ENCODE results near the gene ZNF20. TPM values are rescaled to one million over a fixed set of nuclear protein-coding genes. Genes with fewer than 3 reads are reported as not detected.
A peak's percentile ranks its signal among the peaks of the same experiment; 100 is the strongest.

ZNF20 gene
- total RNA-seq, 1 experiment from 2014 or later, result 8.6 TPM

- H4K20me1 ChIP-seq (ENCODE audit: insufficient read depth), result no peaks in the 10 kb centered on the region
- ChIA-PET POLR2A (ENCODE audit: unreplicated experiment) (no interaction called here), CTCF (no interaction called here)
- H3K79me2 ChIP-seq (ENCODE audit: low read depth), result no peaks in the 10 kb centered on the region
- H2AFZ ChIP-seq, result no peak overlapping the region
- TF ChIP-seq EZH2 (IDR thresholded peaks at IDR 0.05; ENCODE audit: low read depth), result no peak
- TF ChIP-seq, protein P1, sequence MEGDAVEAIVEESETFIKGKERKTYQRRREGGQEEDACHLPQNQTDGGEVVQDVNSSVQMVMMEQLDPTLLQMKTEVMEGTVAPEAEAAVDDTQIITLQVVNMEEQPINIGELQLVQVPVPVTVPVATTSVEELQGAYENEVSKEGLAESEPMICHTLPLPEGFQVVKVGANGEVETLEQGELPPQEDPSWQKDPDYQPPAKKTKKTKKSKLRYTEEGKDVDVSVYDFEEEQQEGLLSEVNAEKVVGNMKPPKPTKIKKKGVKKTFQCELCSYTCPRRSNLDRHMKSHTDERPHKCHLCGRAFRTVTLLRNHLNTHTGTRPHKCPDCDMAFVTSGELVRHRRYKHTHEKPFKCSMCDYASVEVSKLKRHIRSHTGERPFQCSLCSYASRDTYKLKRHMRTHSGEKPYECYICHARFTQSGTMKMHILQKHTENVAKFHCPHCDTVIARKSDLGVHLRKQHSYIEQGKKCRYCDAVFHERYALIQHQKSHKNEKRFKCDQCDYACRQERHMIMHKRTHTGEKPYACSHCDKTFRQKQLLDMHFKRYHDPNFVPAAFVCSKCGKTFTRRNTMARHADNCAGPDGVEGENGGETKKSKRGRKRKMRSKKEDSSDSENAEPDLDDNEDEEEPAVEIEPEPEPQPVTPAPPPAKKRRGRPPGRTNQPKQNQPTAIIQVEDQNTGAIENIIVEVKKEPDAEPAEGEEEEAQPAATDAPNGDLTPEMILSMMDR (conservative IDR thresholded peaks at IDR 0.05), result no peak
- no peaks in the 10 kb centered on the region for H3K4me1 ChIP-seq (replicated peaks; ENCODE audit: insufficient read depth)
- no peak overlapping the region for H3K4me2 ChIP-seq
- H3K9me3 ChIP-seq (ENCODE audit: insufficient read depth, low read depth), result peaks cover 64% of the 10 kb centered on the region
- DNase-seq, result no peak
- intact Hi-C loops (cut with micrococcal nuclease; ENCODE audit: unreplicated experiment), result no loop called here
- no peaks in the 10 kb centered on the region for H3K9me2 ChIP-seq (ENCODE audit: insufficient read depth)
- no peak overlapping the region for H3K27ac ChIP-seq
- no TSS peak for BruUV-seq (replicated peaks)
- H3F3A ChIP-seq (ENCODE audit: insufficient read depth, low read depth), result no peaks in the 10 kb centered on the region
- H3K27me3 ChIP-seq (ENCODE audit: insufficient read depth, low read depth), result no peaks in the 10 kb centered on the region
- H3K36me3 ChIP-seq (ENCODE audit: low read depth), result peaks cover 55% of the 10 kb centered on the region
- H3K4me3 ChIP-seq, result 0 out of 2 replicates have a peak overlapping the region, but pooled peaks have one; percentile 8
Measured at GRCh38 chr19:12133069-12133468, 7.1 kb downstream of the ZNF20 start.

DNA sequence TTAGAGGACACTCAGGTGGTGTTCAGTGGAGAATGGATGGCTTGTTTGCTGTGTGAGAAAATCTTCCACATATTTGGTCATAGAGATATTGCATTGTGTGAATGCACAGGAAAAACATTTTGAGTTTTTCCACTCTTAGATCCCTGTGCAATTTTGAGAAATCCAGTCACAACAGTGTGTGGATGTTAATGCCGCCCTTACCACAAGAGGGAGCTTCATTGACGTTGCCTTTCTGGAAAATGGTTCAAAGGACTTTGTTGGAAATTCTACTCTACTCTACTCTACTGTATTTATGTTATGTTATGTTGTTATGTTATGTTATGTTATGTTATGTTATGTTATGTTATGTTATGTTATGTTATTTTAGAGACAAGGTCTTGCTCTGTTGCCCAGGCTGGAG, 13.4 kb downstream of the ZNF20 start:
- H2AFZ ChIP-seq, result no peak overlapping the region
- 0 out of 2 replicates have a peak, but pooled peaks cover 4% of the 10 kb centered on the region for H3K27me3 ChIP-seq (ENCODE audit: insufficient read depth, low read depth)
- ChIA-PET CTCF (interaction anchor here (0.9 kb wide), 2 partner anchors 67 to 203 kb away, joined by 3 to 15 read pairs; no protein-coding TSS in a partner anchor), POLR2A (ENCODE audit: unreplicated experiment) (no interaction called here)
- H4K20me1 ChIP-seq (ENCODE audit: insufficient read depth), result no peaks in the 10 kb centered on the region
- no peak overlapping the region for H3K4me3 ChIP-seq
- H3F3A ChIP-seq (ENCODE audit: insufficient read depth, low read depth), result no peaks in the 10 kb centered on the region
- intact Hi-C loops (cut with micrococcal nuclease; ENCODE audit: unreplicated experiment), result no loop called here
- no peaks in the 10 kb centered on the region for H3K4me1 ChIP-seq (replicated peaks; ENCODE audit: insufficient read depth)
- BruUV-seq (replicated peaks), result no TSS peak
- no peak for DNase-seq
- H3K27ac ChIP-seq, result no peak overlapping the region
- H3K79me2 ChIP-seq (ENCODE audit: low read depth), result no peaks in the 10 kb centered on the region
- no peak for TF ChIP-seq EZH2 (IDR thresholded peaks at IDR 0.05; ENCODE audit: low read depth)
- TF ChIP-seq, protein P1 (conservative IDR thresholded peaks at IDR 0.05), result peak; percentile 73
- no peaks in the 10 kb centered on the region for H3K9me2 ChIP-seq (ENCODE audit: insufficient read depth)
- peaks cover 1% of the 10 kb centered on the region; the same call in 1 of the 2 replicates for H3K36me3 ChIP-seq (ENCODE audit: low read depth)
- H3K9me3 ChIP-seq (ENCODE audit: insufficient read depth, low read depth), result peaks cover 7% of the 10 kb centered on the region; the same call in 1 of the 2 replicates
- no peak overlapping the region for H3K4me2 ChIP-seq

DNA sequence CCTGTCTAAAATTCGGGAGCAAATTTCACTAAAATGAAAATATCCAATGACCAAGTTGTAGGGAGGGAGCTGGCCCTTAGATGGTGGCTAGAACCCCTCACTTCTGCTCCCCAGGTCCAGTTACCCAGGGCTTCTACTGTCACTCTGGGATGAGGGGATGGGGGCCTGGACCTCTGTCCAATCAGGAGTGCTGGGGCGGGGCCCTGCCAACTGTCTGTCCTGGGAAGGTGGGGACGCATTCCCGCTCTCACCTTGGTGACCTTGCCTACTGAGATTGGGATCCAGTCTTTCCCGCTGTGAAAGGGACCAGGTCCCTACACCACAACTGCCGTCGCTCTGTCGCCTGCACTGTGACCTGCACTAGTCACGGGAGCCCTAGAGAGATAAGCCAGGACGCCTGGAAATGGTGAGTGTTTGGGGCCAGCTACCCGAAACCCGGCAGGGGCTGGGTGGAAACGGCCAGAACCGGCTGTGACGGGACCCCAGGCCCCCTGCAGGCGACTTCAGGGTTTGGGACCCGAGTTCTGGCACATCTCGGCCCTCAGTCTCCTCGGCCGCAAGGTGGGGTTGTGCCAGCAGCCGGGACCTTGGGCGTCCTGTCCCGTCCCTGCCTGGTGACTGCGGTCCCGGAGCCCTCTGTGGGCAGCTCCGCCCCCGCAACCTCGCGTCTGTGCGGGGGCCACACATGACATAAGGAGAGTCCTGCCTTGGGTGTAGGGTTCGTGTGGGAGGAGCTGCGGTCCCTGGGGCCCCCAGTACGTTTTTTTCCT, 22.8 kb downstream of the ZNF20 start:
- no peak for TF ChIP-seq EZH2 (IDR thresholded peaks at IDR 0.05; ENCODE audit: low read depth)
- TF ChIP-seq, protein P1 (conservative IDR thresholded peaks at IDR 0.05), result no peak
- no peak overlapping the region for H3K27ac ChIP-seq
- BruUV-seq (replicated peaks), result no TSS peak
- H3K4me2 ChIP-seq, result no peak overlapping the region
- intact Hi-C loops (cut with micrococcal nuclease; ENCODE audit: unreplicated experiment), result no loop called here
- no peaks in the 10 kb centered on the region for H3F3A ChIP-seq (ENCODE audit: insufficient read depth, low read depth)
- H3K27me3 ChIP-seq (ENCODE audit: insufficient read depth, low read depth), result peaks cover 27% of the 10 kb centered on the region
- H4K20me1 ChIP-seq (ENCODE audit: insufficient read depth), result no peaks in the 10 kb centered on the region
- POLR2A ChIA-PET (ENCODE audit: unreplicated experiment), result no interaction called here
- DNase-seq, result no peak
- no peak overlapping the region for H2AFZ ChIP-seq
- CTCF ChIA-PET, result no interaction called here
- no peaks in the 10 kb centered on the region for H3K36me3 ChIP-seq (ENCODE audit: low read depth)
- H3K9me3 ChIP-seq (ENCODE audit: insufficient read depth, low read depth), result no peaks in the 10 kb centered on the region
- no peaks in the 10 kb centered on the region for H3K4me1 ChIP-seq (replicated peaks; ENCODE audit: insufficient read depth)
- H3K79me2 ChIP-seq (ENCODE audit: low read depth), result no peaks in the 10 kb centered on the region
- no peak overlapping the region for H3K4me3 ChIP-seq
- no peaks in the 10 kb centered on the region for H3K9me2 ChIP-seq (ENCODE audit: insufficient read depth)

All from PC-9 (cell line).